CD1c-positive myeloid dendritic cell (primary cell): ENCODE measurements around the gene EAPP.
"Not testable (repeated sequence)": the region's sequence is repeated elsewhere in the genome, so short reads cannot be mapped to it uniquely, and the experiment has no call there.

Source experiments
- DNase-seq: peaks from one replicate; pipeline ENCODE4 v3.0.0-alpha.2; 2016; ENCODE audit errors: extremely low spot score

The EAPP gene

DNA sequence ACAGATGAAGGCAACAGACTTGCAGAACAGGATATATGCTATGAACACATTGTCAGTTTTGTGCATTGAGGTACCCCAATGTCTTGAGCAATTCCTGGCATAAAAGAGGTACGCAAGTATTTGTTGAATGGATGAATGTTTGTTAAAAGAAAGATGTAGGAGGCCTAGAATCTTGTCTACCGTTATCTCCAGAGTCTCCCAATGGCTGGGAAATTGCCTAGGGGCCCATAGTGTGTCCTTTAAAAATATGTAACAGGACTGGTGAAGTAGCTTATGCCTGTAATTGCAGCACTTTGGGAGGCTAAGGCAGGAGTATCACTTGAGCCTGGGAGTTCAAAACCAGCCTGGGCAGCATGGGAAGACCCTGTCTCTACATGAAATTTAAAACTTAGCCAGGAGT, 57.0 kb downstream of the EAPP start:
- DNase-seq, result no peak

- DNase-seq, result no peak
These were observed 59.8 kb downstream of the EAPP start for GRCh38 chr14:34479694-34480093.

- DNase-seq, result no peak
These were observed 61.2 kb downstream of the EAPP start for GRCh38 chr14:34478261-34478660.

- DNase-seq, result not testable (repeated sequence)
These were observed 63.5 kb downstream of the EAPP start for GRCh38 chr14:34476036-34476435.

GRCh38 chr14:34475163-34475562, 64.3 kb downstream of the EAPP start:
- DNase-seq, result no peak

GRCh38 chr14:34474187-34474679, 65.3 kb downstream of the EAPP start:
- no peak for DNase-seq

DNA sequence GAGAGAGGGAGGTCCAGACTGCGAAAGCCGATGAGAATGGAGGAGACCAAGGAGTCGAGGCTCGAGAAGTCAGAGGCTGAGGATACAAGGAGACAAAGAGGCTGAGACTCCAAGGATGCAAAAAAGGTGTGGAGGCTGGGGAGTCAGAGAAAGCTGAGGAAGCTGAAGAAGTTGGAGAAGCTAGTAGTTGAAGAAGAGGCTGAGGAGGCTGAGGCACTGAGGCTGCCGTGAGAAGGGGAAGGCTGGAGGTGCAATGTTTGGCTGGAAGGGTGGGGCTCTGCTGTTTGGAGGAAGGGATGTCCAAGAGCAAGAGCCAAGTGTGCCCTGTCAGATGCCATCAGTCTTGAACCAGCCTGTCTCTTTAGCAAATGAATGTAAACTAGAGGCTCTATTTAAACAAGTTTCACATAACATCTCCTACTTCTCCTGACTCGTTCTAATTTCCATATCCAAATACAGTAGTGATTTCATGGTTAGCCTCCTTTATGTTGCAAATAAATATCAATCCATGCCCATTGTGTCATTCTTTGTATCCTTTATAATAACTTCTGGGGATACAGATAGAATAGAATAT, 66.7 kb downstream of the EAPP start:
- no peak for DNase-seq

DNA sequence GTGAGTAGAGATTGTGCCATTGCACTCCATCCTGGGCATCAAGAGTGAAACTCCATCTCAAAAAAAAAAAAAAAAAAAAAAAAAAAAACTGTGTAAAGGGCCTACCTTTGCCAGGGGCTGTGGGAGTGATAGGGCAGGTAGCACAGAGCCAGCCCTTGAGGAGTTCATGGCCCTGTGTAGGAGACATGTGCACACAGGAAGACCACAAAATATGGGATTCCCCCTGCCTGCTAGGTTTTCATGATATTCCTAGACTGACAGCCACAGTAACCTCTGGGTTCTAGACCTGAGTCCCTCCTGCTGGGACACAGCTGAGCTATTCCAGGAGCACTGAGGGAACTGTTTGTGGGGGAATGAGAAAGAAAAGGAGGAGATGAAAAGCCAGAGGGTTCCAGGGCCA, 69.2 kb downstream of the EAPP start:
- DNase-seq, result no peak

DNA sequence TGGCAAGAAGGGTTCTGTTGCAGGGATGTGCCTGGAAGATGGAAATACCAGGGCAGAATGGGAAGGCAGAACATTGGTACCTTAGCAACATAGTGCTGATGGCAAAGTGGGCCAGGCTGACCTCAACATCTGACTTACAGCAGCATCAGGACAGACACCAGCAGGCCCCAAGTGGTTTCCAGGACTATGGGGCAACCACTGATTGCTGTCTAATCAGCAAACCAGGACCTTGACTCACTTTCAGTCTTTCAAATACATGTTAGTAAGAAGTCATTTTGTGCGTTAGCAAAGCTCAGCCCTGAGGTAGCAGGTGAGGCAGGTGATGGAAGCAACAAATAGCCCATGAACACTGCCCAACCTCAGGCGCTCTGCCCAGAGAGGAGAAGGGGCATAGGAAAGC, 72.8 kb downstream of the EAPP start:
- no peak for DNase-seq
